GM12891 (cell line): ENCODE data around the gene CADM4.

Experiments
- DNase-seq: peaks from one replicate; pipeline ENCODE4 v3.0.0; 2011; ENCODE audit warnings: low spot score; ENCODE audit not compliant: insufficient read length
- FAIRE-seq: peaks from 2 replicates; lab custom pipeline; 2011; peaks lifted over from hg19 to GRCh38; lab: Jason Lieb, UNC
- PAX5 ChIP-seq: IDR thresholded peaks from 2 replicates; pipeline ENCODE4 v1.6.1; 2011; ENCODE audit warnings: low read length, moderate library complexity, mild to moderate bottlenecking; ENCODE audit not compliant: insufficient read depth, severe bottlenecking
- POLR2A ChIP-seq: IDR thresholded peaks from 2 replicates; pipeline ENCODE4 v1.6.1; 2011; ENCODE audit warnings: low read depth, low read length, control low read depth
- POLR2AphosphoS5 ChIP-seq: IDR thresholded peaks from 2 replicates; pipeline ENCODE4 v1.6.1; 2011; ENCODE audit warnings: low read depth, low read length, control low read depth
- POU2F2 ChIP-seq: IDR thresholded peaks from 2 replicates; pipeline ENCODE4 v1.6.1; 2011; ENCODE audit warnings: low read depth, mild to moderate bottlenecking, control low read depth, low read length, moderate library complexity
- SPI1 ChIP-seq: IDR thresholded peaks from 2 replicates; pipeline ENCODE4 v1.6.1; 2011; ENCODE audit warnings: low read depth, low read length, control low read depth
- TAF1 ChIP-seq: IDR thresholded peaks from 2 replicates; pipeline ENCODE4 v1.6.1; 2011; ENCODE audit warnings: low read depth, low read length, control low read depth

CADM4 gene

GRCh38 chr19:43598445-43599240, 41.0 kb downstream of the CADM4 start:
- no peak for DNase-seq
- no peak for FAIRE-seq
- TF ChIP-seq POLR2A, result no peak

GRCh38 chr19:43597876-43598275, 41.8 kb downstream of the CADM4 start:
- no peak for TF ChIP-seq POLR2A
- no peak for TF ChIP-seq POLR2AphosphoS5
- FAIRE-seq (no peak), DNase-seq (no peak)

- TF ChIP-seq POU2F2, result no peak
- 0 out of 2 replicates have a peak, but pooled peaks have one; percentile 1 for TF ChIP-seq SPI1
- no peak for FAIRE-seq
- no peak for DNase-seq
Observed at GRCh38 chr19:43596842-43597461, 42.7 kb downstream of the CADM4 start.

GRCh38 chr19:43595999-43596841, 43.4 kb downstream of the CADM4 start, which contains the start of the genes IRGQ and ZNF576:
TSS of gene IRGQ (minus strand) at chr19:43596134. CDS start at chr19:43595338, 796 bp downstream.
TSS of gene ZNF576 (plus strand) at chr19:43596595. CDS start at chr19:43597109, 514 bp downstream.
- TF ChIP-seq POLR2A (no peak), TAF1 (peak; percentile 54), POLR2AphosphoS5 (peak; percentile 43), PAX5 (no peak)
- DNase-seq (peak; percentile 94), FAIRE-seq (peak; percentile 100)

- no peak for FAIRE-seq
Observed at GRCh38 chr19:43595605-43595998, 44.0 kb downstream of the CADM4 start.

GRCh38 chr19:43594710-43595604, 44.7 kb downstream of the CADM4 start:
- FAIRE-seq (peak; percentile 89), DNase-seq (peak; percentile 65)
- TF ChIP-seq PAX5 (no peak), POLR2A (0 out of 2 replicates have a peak, but pooled peaks have one; percentile 42), TAF1 (no peak), SPI1 (no peak), POU2F2 (no peak), POLR2AphosphoS5 (0 out of 2 replicates have a peak, but pooled peaks have one; percentile 5)

More at GRCh38 chr19:43595605-43595998, 44.0 kb downstream of the CADM4 start:
- TF ChIP-seq TAF1, result no peak
- TF ChIP-seq POU2F2, result no peak
- no peak for TF ChIP-seq SPI1
- TF ChIP-seq POLR2AphosphoS5, result no peak
- no peak for TF ChIP-seq POLR2A
- no peak for TF ChIP-seq PAX5
- no peak for DNase-seq

- FAIRE-seq (no peak), DNase-seq (no peak)
- TF ChIP-seq TAF1, result no peak
Observed at GRCh38 chr19:43594081-43594697, 45.5 kb downstream of the CADM4 start.

- no peak for FAIRE-seq
- no peak for TF ChIP-seq POLR2A
- TF ChIP-seq POLR2AphosphoS5, result no peak
- TF ChIP-seq TAF1, result no peak
- no peak for TF ChIP-seq SPI1
- TF ChIP-seq PAX5, result no peak
- no peak for DNase-seq
Observed at GRCh38 chr19:43592800-43593350, 46.8 kb downstream of the CADM4 start.
